HG03139 (cell line): ENCODE data around the gene MVB12B.
"Not testable (repeated sequence)": the region's sequence is repeated elsewhere in the genome, so short reads cannot be mapped to it uniquely, and the experiment has no call there.

Experiments
- ATAC-seq: cut with Tn5 transposase; IDR thresholded peaks from one replicate; pipeline ENCODE4 v1.9.1; 2021; ENCODE audit not compliant: unreplicated experiment

Gene MVB12B

DNA sequence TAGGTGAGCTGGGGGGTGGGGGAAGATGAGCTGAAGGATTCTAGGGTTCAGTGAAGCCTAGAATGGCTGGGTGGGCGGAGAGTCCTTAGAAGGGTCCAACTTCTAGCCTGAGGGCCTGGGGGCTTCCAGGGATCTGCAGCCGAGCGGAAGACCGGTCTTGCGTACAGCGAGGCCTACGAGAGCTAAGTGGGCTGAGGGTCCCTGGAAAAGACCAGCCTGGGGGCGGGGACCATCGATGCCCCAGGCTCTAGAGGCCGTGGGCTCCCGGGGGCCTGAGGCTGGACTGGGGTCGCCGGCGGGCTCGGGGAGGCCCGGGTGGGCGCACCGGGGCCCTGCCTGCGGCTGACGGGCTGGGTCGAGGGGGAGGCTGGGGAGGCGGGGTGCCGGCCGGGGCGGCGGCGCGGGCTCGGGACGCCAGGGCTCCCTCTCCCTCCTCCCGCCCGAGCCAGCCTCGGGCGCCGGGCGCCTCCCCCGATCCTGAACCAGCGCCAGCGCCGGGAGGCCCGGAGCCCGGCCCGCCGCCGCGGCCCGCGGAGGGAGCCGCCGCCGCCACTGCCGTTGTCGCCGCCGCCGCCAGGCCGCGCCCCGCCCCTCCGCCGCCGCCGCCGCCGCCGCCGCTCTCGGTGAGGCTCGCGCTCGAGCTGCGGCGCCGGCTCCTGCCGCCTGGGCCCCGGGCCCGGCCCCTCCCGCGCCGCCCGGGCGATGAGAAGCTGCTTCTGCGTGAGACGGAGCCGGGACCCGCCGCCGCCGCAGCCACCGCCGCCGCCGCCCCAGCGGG lies at the start of gene MVB12B:
MVB12B (plus strand) TSS at position 602 of the 778 bp plus-strand sequence; CDS start at position 703, 101 bp downstream.
- ATAC-seq: no peak

GRCh38 chr9:126283799-126284465 lies 42.7 kb upstream of the MVB12B start:
- no peak for ATAC-seq

GRCh38 chr9:126285652-126286051 lies 41.0 kb upstream of the MVB12B start:
- ATAC-seq: not testable (repeated sequence)

GRCh38 chr9:126287166-126287866 lies 39.3 kb upstream of the MVB12B start:
- no peak for ATAC-seq

DNA sequence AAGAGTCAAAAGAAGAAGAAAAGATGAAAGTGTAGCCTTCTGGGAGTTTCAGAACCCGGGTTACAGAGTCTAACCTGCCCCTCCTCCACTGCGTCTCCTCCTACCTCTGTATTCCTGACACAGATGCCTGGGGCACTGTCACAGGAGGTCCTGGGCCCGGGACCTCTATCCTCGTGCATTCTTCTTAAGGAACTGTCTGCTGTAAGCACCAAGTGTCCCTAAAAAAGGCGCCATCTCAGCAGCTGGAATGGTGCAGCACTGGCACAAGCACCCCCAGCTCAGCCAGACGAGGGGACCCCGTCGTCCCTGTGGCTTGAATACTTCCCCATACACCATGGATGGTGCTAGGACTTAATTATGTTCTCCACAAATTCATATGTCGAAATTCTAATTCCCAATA lies 35.8 kb upstream of the MVB12B start:
- ATAC-seq: no peak

- no peak for ATAC-seq
Measured at GRCh38 chr9:126291925-126292324, 34.7 kb upstream of the MVB12B start.

DNA sequence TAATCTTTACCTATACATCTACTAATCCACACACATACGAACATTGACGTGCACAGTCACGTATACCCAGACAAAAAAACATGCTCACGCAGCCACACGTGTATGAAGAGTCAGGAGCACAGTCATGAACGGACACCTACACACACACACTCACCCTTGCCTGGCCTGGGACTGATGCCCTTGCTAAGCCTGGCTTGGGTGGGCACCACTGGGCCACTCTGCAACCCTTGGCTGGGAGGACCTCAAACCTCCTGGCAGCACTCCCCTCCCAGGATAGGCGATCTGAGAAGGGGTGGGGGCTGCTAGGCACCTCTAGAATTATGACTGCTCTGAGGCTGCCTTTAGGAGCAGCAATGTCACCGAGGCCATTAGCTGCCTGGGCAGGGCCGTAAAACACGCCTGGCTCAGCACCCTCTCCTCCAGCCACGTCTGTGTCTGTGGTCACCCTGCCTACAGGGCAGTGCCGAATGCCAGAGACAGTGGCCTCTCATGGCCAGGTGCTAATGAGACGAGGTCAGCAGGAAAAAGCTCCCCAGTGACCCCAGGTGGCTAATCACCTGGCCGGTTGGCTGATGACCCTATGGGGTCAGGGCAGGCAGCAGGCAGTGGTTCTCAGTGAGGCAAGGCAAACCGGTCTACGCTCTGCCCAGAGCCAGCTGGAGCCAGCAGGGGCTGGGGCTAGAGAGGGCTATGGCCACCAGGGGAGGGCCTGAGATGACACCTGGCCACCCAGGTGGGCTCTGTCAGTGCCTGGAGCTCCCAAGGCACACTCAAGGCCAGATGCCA lies 33.7 kb upstream of the MVB12B start:
- ATAC-seq: no peak

DNA sequence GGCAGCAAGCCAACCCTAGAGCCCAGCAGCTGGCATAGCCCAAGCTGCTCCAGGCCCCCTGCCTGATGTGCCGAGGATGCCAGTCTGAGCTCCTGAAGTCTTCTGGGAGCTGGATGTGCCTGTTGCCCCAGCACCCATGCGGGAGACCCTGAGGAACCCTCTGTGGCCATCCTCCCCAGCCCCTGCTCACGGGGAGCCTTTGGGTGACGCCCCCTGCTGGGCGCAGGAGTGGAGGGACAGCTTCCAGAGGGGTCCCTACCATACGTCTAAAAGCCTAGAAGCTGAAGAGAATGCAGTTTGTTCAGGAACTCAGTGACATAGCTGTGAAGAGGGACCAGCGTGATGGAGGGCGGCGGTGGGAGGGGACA lies 33.1 kb upstream of the MVB12B start:
- no peak for ATAC-seq

DNA sequence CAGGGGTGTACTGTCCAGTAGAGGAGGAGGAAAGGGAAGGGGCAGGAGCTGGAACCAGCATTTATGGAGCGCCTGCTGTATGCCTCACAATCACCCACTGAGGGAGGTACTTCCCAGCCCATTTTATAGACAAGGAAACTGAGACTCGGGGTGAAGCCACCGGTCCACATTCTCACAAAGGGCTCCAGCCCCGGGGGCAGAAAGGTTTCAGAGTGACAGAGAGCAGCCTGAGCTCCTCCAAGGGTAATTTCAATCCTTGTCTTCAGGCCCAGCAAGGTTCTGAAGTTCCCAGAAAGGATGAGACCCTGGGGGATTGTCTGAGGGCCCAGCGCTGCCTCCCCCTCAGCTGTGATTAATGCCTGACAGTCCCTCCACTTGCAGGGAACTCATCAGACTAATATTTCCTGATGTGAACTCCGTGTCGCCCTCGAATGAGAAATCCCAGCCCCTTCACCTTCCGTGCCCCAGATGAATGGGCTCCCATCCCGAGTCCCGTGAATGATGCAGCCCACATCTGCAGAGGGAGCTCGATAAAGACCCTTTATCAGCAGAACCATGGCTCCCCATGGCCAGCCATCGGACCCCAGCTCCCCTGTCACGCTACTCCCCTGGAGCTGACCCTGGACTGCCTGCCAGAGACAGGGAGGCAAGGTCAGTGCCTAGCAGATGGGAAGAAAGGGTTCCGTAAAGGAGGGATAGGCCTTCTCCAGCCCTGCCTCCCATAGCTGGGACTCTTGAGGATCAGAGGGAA lies 32.1 kb upstream of the MVB12B start:
- no peak for ATAC-seq

DNA sequence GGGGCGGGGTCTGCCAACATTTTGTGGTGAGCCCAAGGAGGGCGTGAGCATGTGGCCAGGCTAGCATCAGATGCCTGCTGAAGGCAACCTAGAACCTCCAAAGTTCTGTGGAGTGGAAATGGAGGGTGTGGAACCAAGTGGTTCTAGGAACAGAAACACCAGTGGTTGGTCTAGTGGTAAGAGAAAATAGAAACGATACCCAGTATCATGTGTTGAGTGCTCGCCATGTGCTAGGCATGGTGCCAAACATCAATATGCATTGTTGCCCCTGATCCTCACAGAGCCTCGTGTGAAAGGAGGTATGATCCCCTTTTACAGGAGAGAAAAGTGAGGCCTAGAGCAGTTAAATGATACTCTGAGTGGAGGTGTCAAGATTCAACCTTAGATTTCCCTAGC lies 31.5 kb upstream of the MVB12B start:
- ATAC-seq: no peak

DNA sequence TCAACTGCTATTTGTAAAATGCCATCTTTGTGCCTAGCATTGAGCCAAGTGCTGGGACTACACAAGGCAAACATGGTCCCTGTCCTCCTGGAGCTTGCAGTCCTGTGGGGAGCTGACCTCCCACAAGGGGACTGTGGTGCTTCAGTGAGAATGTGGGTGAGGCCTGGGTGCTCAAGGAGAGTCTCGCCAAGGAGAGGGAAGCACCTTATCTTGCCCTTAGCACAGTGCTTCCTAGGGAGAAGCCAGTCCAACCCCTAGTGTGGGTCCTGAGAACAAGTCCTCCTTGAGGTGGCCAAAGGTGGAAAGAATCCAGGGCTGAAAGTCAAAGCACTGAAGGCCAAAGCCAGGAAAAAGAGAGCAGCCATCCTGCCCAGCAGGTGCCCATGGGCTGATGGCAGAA lies 31.1 kb upstream of the MVB12B start:
- no peak for ATAC-seq

GRCh38 chr9:126295936-126296600 lies 30.6 kb upstream of the MVB12B start:
- ATAC-seq: no peak

GRCh38 chr9:126296687-126297086 lies 29.9 kb upstream of the MVB12B start:
- ATAC-seq: no peak

DNA sequence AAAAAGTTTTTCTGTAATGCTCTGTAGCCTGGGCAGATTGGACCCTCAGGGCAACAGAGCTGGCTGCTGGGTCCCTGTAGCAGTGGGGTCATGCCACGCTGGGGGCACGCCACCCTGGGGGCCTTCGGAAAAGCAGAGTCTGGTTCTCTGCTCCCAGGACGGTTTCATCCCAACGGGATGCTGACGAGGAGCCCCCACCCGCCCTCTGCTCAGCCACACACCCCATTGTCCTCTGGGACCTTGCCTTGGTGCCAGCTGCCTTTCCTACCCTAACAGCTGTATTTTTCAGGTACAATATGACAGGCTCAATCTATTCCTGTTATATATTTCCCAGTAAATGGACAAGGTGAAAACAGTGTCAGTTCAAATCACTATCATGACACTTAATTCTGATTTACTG lies 29.0 kb upstream of the MVB12B start:
- ATAC-seq: no peak

DNA sequence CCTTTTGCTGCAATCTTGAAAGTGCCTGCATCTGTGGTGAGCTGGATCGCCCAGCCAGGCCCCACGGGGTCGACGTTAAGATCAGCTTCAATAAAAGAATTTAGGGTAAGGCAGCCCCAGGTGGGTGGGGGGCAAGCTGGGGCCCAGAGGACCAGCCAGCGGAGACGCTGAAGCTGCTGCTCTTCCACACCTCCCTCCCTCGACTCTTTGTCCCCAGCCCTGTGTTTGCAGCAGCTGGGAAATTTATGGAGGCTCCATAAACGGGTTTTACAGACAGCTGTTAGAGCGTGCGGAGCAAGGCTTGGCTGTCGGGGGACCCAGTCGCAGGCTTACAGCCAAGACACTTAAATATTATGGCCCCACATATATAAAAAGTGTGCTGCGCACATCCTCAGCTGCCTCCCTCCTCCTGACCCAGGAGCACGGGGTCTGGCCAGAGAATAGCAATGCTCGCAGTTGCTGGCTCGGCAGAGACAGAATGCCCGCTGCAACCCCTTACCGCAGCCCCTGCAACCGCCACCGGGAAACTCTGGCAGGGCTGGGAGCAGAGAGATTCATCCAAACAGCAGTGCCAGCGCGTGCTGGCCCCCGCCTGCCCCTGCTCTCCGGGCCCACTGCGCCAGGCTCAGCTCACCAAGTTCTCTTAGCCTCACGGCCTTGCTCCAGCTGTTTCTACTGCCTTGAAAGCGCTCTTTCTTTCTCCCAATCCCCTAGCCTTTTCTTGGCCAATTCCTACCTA lies 28.4 kb upstream of the MVB12B start:
- ATAC-seq: no peak

DNA sequence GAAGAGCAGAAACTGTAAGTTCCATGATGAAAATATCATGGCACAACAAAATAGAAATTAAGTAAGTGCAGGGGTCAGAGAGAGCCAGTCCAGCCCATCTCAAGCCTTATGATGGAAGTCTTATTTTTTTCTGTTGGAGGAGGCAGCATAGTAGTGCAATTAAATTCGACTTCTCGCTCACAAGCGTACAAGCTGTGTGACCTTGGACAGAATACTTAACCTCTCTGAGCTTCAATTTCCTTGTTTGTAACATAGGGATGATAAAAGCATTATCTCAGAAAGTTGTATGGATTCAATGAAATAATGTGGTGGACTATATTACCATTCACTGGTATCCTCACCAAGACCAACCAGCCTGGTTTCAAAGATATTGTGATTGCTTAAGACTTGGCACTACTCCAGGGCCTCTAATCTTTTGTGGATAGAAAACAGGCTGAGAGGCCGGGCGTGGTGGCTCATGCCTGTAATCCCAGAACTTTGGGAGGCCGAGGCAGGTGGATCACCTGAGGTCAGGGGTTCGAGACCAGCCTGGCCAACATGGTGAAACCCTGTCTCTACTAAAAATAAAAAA lies 26.8 kb upstream of the MVB12B start:
- no peak for ATAC-seq

- ATAC-seq: no peak
Measured at GRCh38 chr9:126301196-126301595, 25.4 kb upstream of the MVB12B start.

DNA sequence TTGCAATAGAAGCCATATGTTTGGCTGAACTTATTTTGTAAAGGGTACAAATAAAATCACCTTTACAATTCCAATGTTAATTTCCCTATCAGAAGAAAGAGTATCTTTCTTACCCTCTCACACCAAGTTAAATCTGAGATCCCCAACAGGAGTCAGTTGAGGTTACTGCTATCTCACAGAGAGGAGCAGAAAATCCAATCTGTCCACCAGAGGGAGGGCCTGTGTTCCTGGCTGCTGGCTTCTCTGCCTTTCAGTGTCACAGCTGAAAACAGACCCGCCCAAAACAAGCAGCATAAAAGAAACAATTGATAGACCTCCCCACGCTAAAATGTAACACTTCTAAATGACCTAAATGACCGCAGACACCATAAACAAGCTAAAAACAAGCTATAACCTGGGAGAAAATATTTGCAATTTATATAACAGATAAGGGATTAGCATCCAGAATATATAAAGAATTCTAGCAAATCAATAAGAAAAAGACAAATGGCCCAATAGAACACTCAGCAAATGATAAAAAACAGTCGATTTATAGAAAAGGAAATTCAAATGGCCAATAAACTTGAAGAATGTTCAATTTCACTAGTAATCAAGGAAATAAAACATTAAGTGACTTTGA lies 24.5 kb upstream of the MVB12B start:
- ATAC-seq: no peak

DNA sequence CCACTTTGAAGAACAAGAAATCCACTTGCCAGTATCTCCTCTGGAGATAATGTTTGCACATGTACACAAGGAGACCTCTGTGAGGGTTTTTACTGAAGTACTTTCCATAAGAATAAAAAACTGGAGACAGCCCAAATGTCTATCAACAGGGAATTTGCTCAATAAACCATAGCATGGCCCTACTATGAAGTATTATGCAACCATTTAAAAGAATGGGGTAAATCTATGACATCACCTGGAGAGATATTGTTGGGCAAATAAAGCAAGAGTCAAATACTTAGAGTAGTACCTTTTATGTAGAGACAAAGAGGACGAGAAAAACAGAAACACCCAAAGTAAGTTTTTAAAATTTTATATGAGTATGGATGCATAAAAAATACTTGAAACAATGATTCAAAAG lies 23.9 kb upstream of the MVB12B start:
- ATAC-seq: no peak
